ENCODE measurements around the gene PYGL.

The PYGL gene

DNA sequence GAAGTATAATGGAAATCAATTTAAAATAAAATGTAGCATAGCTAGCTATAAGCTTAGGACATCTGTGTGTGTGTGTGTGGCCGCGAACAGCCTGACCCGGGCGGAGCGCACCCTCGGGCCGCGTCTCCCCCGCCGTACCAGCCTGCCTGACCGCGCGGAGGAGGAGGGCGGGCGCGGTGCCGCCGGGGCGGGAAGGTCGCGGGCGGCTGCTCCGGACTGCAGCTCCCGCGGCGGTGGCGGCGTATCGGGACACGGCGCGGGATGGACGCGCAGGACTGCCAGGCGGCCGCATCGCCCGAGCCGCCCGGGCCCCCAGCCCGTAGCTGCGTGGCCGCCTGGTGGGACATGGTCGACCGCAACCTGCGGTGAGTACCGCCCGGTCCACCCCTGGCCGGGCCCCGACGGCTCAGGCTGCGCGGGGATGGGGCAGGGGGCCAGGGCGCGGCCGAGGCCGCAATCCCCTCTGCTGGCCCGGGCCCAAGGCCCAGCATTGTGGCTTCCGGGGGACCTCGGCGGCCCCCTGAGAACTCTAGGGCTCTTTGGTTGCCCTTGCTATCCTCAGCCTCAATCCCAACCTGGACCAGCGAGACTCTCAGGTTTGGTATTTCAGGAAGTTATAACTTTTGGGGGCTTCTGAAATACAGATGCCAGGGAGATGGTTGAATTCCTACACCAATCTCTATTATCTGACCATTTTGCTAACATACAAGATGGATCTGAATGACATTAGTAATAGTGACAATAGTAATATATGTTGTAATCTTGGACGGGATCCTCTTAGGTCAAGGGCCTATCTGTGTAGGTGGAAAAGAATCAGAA is 72.2 kb downstream of the PYGL start, which contains the start of gene ABHD12B:
Gene ABHD12B, plus strand, starts transcription at position 140 of the 819 bp plus-strand sequence. Its CDS starts 122 bp downstream, at position 262.
- Histone ChIP-seq H3K79me2 (ENCODE audit: control insufficient read depth, insufficient read depth, low read length, unreplicated experiment) (no peaks in the 10 kb centered on the region), H3K27me3 (ENCODE audit: insufficient read depth, low read length) (peaks cover 60% of the 10 kb centered on the region), H3K4me1 (ENCODE audit: control insufficient read depth, insufficient read depth, low read length, unreplicated experiment) (no peaks in the 10 kb centered on the region), H2AFZ (ENCODE audit: low read length, unreplicated experiment) (no peak within 1 kb of the TSS), H3K36me3 (ENCODE audit: insufficient read depth, low read length) (no peaks in the 10 kb centered on the region), H3K4me3 (ENCODE audit: low read depth, low read length) (peak within 1 kb of the TSS; percentile 44; the same call in 1 of the 2 replicates), H3K27ac (ENCODE audit: low read depth, low read length) (no peak within 1 kb of the TSS)

DNA sequence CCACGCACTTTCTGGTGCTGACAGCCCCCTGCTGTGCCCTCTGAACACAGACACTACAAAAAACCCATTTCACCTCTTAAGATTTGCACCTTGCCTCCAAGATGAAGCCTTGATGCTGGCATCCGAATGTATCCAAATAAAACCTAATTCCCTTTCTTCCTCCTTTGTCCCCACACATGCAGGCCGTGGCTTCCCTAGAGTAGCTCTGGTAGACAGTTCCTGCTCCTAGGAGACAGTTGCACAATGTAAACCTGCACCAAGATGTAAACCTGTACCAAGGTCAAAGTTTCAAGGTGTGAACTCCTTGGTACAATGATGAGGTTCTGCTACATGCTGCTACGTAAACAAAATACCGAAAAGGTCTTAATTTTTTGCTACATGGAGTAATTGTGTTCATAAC is 73.1 kb downstream of the PYGL start:
- Histone ChIP-seq H2AFZ (ENCODE audit: low read length, unreplicated experiment) (no peak overlapping the region), H3K4me3 (ENCODE audit: low read depth, low read length) (no peak overlapping the region), H3K27ac (ENCODE audit: low read depth, low read length) (no peak overlapping the region), H3K4me1 (ENCODE audit: control insufficient read depth, insufficient read depth, low read length, unreplicated experiment) (no peaks in the 10 kb centered on the region), H3K36me3 (ENCODE audit: insufficient read depth, low read length) (no peaks in the 10 kb centered on the region), H3K27me3 (ENCODE audit: insufficient read depth, low read length) (peaks cover 62% of the 10 kb centered on the region), H3K79me2 (ENCODE audit: control insufficient read depth, insufficient read depth, low read length, unreplicated experiment) (no peaks in the 10 kb centered on the region)

DNA sequence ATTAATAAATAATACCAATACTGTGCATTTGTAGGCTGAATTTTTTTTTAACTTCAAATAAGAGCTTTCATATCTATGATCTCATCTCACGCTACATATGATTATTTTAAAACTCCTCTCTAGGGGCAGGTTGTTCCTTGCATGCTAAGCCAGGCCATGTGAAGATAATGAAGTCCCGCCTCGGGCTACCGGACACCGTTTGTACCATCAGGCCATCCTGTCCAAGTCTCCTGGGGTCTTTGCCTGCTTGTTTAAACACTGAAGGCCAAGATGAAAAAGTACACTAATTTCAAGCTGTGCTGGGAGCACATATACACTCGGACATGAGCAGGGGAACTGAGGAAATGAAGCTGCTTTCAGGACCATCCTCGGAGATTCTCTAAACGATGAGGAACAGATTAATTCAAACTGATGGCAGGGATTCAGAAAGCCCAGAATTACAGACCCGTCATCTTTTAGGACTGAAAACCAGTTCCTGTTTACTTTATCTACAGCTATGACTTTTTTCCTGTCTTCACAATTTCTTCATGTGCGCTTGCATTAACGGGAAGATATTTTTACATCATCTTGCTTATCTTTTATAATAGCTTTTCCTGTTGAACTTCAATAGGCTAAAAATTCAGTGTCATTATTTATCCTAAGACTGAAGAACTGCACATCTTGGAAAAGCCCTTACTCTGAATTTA is 78.7 kb downstream of the PYGL start:
- H3K27me3 ChIP-seq (ENCODE audit: insufficient read depth, low read length): peaks cover 16% of the 10 kb centered on the region
- H3K27ac ChIP-seq (ENCODE audit: low read depth, low read length): no peak overlapping the region
- no peak overlapping the region for H3K4me3 ChIP-seq (ENCODE audit: low read depth, low read length)
- peaks cover 4% of the 10 kb centered on the region for H3K4me1 ChIP-seq (ENCODE audit: control insufficient read depth, insufficient read depth, low read length, unreplicated experiment)
- H2AFZ ChIP-seq (ENCODE audit: low read length, unreplicated experiment): no peak overlapping the region
- H3K79me2 ChIP-seq (ENCODE audit: control insufficient read depth, insufficient read depth, low read length, unreplicated experiment): no peaks in the 10 kb centered on the region
- no peaks in the 10 kb centered on the region for H3K36me3 ChIP-seq (ENCODE audit: insufficient read depth, low read length)

DNA sequence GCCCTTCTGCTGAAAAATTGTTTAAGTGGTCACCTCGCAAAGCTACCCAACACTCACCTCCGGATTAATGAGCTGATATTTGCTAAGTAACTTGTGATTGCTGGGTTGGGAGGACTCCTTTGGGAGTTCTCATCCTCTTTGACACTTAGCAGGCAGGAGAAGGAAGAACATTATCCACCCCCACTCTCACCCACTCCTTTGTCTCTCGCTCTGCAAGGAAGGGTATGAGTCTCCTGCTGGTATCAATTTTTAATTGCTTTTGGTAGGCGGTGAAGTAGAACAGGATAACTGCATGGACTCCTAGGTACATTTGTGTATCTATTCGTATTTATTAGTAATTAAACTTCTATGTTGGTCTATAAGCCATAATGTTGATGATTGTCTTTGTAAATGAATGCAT is 79.3 kb downstream of the PYGL start:
- Histone ChIP-seq H3K27ac (ENCODE audit: low read depth, low read length) (no peak overlapping the region), H3K27me3 (ENCODE audit: insufficient read depth, low read length) (peaks cover 10% of the 10 kb centered on the region; the same call in 1 of the 2 replicates), H2AFZ (ENCODE audit: low read length, unreplicated experiment) (no peak overlapping the region), H3K79me2 (ENCODE audit: control insufficient read depth, insufficient read depth, low read length, unreplicated experiment) (no peaks in the 10 kb centered on the region), H3K36me3 (ENCODE audit: insufficient read depth, low read length) (no peaks in the 10 kb centered on the region), H3K4me3 (ENCODE audit: low read depth, low read length) (no peak overlapping the region), H3K4me1 (ENCODE audit: control insufficient read depth, insufficient read depth, low read length, unreplicated experiment) (peaks cover 4% of the 10 kb centered on the region)

DNA sequence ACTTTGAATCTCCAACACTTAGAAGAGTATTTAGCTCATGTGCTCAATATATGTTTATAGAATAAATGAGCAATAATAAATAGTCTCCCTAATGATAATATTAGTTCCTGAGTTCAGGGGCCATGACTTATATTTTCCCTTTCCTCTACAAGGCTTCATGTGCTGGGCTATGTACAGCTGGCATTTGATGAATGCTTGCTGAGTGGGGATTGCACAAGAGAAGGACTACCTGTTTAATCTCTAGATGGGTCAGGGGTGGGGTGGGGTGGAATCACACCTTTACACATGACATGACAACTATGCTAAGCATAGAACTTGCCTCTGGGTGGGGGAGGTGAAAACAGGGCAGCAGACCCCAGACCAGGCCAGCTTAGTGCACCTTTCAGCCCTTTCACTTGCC is 80.0 kb downstream of the PYGL start:
- Histone ChIP-seq H3K79me2 (ENCODE audit: control insufficient read depth, insufficient read depth, low read length, unreplicated experiment) (no peaks in the 10 kb centered on the region), H3K27me3 (ENCODE audit: insufficient read depth, low read length) (peaks cover 5% of the 10 kb centered on the region; the same call in 1 of the 2 replicates), H3K27ac (ENCODE audit: low read depth, low read length) (no peak overlapping the region), H3K4me3 (ENCODE audit: low read depth, low read length) (no peak overlapping the region), H2AFZ (ENCODE audit: low read length, unreplicated experiment) (no peak overlapping the region), H3K36me3 (ENCODE audit: insufficient read depth, low read length) (no peaks in the 10 kb centered on the region), H3K4me1 (ENCODE audit: control insufficient read depth, insufficient read depth, low read length, unreplicated experiment) (peaks cover 9% of the 10 kb centered on the region)

DNA sequence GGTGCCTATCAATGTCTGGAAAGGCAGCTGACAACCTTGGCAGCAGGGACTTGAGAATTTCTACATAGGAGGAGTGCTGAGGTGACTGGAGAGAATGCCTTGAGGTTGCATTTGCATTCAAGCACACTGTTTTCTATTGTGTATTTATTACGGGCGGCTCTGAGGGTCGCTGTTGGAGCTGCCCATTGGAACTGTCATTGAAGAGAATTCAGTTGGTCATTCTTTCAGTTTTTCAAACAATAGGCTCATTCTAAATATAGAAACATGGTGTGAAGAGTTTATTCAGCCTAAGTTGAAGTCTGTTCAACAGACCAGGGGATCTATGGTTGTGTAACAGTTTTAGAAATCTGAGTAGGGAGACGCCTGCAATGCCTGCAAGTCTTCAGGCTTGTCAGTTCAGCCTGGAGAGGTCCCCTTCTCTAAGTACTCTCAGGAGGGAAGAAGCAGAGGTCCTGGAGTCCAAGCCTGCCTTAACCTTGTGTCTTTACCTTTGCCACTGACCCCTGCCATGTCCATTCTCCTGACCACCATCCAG is 82.2 kb downstream of the PYGL start:
- Histone ChIP-seq H3K36me3 (ENCODE audit: insufficient read depth, low read length) (no peaks in the 10 kb centered on the region), H3K27ac (ENCODE audit: low read depth, low read length) (no peak overlapping the region), H3K27me3 (ENCODE audit: insufficient read depth, low read length) (peaks cover 5% of the 10 kb centered on the region; the same call in 1 of the 2 replicates), H3K79me2 (ENCODE audit: control insufficient read depth, insufficient read depth, low read length, unreplicated experiment) (no peaks in the 10 kb centered on the region), H3K4me3 (ENCODE audit: low read depth, low read length) (no peak overlapping the region), H2AFZ (ENCODE audit: low read length, unreplicated experiment) (no peak overlapping the region), H3K4me1 (ENCODE audit: control insufficient read depth, insufficient read depth, low read length, unreplicated experiment) (peaks cover 11% of the 10 kb centered on the region)

DNA sequence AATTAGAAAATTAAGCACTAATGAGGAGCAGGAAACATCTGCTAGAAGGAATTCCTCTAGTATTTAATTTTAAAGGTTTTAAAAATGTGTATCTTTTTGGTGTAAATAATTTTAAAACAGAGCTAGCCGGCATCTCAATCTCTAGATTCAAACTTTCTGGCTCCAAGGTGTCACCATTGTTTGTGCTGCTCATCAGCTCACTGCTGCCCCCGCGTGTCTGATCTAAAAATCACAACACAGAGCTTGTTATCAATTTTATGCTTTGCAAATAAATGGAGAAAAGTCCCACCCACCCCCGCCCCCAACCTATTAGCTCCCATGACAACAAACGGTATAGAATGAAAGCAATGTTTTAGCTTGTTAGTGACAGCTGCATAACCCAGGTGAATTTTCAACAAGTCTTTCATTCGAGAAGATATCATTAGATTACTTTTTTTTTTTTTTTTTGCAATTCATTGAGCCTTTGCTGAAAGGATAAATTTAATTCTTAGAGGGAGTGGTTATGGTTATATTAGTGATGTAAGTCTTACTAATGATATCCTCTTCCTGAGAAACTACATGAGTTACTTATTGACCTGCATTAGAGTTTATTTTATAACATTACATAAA is 83.7 kb downstream of the PYGL start:
- peaks cover 11% of the 10 kb centered on the region for H3K4me1 ChIP-seq (ENCODE audit: control insufficient read depth, insufficient read depth, low read length, unreplicated experiment)
- H3K4me3 ChIP-seq (ENCODE audit: low read depth, low read length): peak overlapping the region; percentile 81
- H3K27ac ChIP-seq (ENCODE audit: low read depth, low read length): peak overlapping the region; percentile 39
- H3K79me2 ChIP-seq (ENCODE audit: control insufficient read depth, insufficient read depth, low read length, unreplicated experiment): no peaks in the 10 kb centered on the region
- H2AFZ ChIP-seq (ENCODE audit: low read length, unreplicated experiment): peak overlapping the region; percentile 91
- no peaks in the 10 kb centered on the region for H3K36me3 ChIP-seq (ENCODE audit: insufficient read depth, low read length)
- no peaks in the 10 kb centered on the region for H3K27me3 ChIP-seq (ENCODE audit: insufficient read depth, low read length)

DNA sequence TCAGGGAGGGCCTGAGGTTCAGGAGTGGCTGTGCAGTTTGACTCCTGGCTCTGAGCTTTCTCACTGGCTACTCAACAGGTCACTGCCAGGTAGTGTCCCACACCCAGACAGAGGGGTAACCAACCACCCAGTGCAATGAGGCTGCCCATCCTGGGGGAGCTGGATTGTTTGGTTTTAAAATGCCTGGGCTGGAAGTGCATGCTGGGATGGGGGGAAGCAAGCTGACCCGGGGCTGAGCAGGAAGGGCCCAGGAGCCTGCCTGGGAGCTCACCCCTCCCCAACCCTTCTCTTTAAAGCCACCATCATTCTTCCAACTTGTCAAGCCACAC is 85.0 kb downstream of the PYGL start:
- H3K27ac ChIP-seq (ENCODE audit: low read depth, low read length): no peak overlapping the region
- peak overlapping the region; percentile 91 for H2AFZ ChIP-seq (ENCODE audit: low read length, unreplicated experiment)
- no peaks in the 10 kb centered on the region for H3K36me3 ChIP-seq (ENCODE audit: insufficient read depth, low read length)
- peak overlapping the region; percentile 81 for H3K4me3 ChIP-seq (ENCODE audit: low read depth, low read length)
- no peaks in the 10 kb centered on the region for H3K27me3 ChIP-seq (ENCODE audit: insufficient read depth, low read length)
- peaks cover 11% of the 10 kb centered on the region for H3K4me1 ChIP-seq (ENCODE audit: control insufficient read depth, insufficient read depth, low read length, unreplicated experiment)
- no peaks in the 10 kb centered on the region for H3K79me2 ChIP-seq (ENCODE audit: control insufficient read depth, insufficient read depth, low read length, unreplicated experiment)

DNA sequence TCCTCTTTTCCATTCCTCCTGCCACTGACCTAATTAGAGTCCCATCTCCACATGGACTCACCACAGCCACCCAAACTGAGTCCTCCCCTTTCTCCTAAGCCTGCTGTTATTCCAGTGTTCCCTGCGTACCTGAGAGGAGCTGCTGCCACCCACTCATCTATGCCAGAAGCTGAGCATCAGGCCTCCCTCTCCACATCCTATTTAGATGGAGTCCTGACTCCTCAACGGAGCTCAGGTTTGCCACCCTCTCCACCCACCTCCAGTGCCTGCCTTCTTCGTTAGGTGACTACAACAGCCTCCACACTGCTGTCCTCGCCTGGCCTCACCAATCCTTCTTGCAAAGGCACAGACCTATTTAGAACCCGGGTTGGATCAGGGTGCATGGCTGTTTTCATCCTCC is 87.6 kb downstream of the PYGL start:
- Histone ChIP-seq H3K36me3 (ENCODE audit: insufficient read depth, low read length) (no peaks in the 10 kb centered on the region), H3K4me3 (ENCODE audit: low read depth, low read length) (no peak overlapping the region), H3K79me2 (ENCODE audit: control insufficient read depth, insufficient read depth, low read length, unreplicated experiment) (no peaks in the 10 kb centered on the region), H3K27ac (ENCODE audit: low read depth, low read length) (no peak overlapping the region), H3K27me3 (ENCODE audit: insufficient read depth, low read length) (no peaks in the 10 kb centered on the region), H2AFZ (ENCODE audit: low read length, unreplicated experiment) (no peak overlapping the region), H3K4me1 (ENCODE audit: control insufficient read depth, insufficient read depth, low read length, unreplicated experiment) (peaks cover 11% of the 10 kb centered on the region)

DNA sequence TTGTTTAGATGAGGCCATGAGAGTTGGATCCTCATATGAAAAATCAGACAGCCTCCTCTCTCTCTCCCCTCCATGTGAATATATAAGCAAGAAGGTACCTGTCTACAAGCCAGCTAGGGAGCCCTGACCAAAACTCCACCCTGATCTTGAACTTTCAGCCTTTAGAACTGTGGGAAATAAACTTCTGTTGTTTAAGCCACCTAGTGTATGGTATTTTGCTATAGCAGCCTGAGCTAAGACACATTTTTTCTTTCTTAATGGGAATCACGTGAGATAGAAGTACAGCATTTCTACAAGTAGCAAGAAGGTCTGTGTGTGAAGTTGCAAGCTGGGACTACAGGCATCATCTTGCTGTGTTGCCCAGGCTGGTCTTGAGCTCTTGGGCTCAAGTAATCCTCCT is 88.7 kb downstream of the PYGL start:
- H3K4me1 ChIP-seq (ENCODE audit: control insufficient read depth, insufficient read depth, low read length, unreplicated experiment): peaks cover 7% of the 10 kb centered on the region
- H3K79me2 ChIP-seq (ENCODE audit: control insufficient read depth, insufficient read depth, low read length, unreplicated experiment): no peaks in the 10 kb centered on the region
- no peaks in the 10 kb centered on the region for H3K36me3 ChIP-seq (ENCODE audit: insufficient read depth, low read length)
- no peak overlapping the region for H2AFZ ChIP-seq (ENCODE audit: low read length, unreplicated experiment)
- no peak overlapping the region for H3K27ac ChIP-seq (ENCODE audit: low read depth, low read length)
- H3K27me3 ChIP-seq (ENCODE audit: insufficient read depth, low read length): no peaks in the 10 kb centered on the region
- H3K4me3 ChIP-seq (ENCODE audit: low read depth, low read length): no peak overlapping the region
